ENCODE data around the gene TMEM183A.

TMEM183A gene

DNA sequence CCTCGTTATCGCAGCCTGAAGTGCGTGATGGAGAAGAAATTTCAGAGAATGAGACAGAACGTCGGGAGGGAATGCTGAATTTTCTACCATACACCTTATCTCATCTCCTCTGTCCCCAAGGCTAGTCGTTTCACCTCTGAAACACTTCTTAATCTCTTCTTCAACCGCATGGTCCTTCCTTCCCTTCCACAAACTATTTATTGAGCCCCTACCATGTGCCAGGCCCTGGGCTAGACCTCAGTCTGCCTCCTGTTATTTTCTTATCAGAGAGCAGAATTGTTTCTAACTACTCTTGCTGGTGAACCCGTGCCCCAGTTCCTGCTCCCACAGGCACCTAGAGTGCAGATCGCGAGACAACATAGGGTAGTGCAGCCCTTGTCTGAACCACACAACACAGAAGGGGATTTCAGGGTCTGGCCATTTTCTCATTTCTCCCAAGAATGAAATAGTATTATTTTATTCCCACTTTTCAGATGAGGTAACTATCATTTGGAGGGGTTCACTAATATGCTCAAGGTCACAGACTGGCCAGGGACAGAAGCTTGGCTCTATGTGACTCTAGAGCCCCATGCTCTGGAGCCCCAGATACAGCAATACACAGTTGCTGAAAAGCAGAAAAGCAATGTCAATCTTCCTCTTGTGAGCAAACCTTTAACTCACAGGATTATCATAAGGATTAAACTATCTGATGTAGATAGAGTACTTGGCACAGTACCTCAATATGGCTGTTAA, 48.5 kb upstream of the TMEM183A start:
- TF ChIP-seq EZH2 (IDR thresholded peaks at IDR 0.05; ENCODE audit: borderline replicate concordance, low read length), result no peak
- H3F3A ChIP-seq (ENCODE audit: insufficient read depth, low read length), result no peaks in the 10 kb centered on the region
- peak overlapping the region; percentile 88 for H3K4me2 ChIP-seq (ENCODE audit: low read length)
- no peaks in the 10 kb centered on the region for H4K20me1 ChIP-seq (ENCODE audit: insufficient read depth, low read length)
- H3K27ac ChIP-seq (ENCODE audit: low read depth, low read length, poor library complexity, severe bottlenecking), result peak overlapping the region; percentile 24
- no peaks in the 10 kb centered on the region for H3K27me3 ChIP-seq (ENCODE audit: insufficient read depth, low read length)
- H3K36me3 ChIP-seq (ENCODE audit: insufficient read depth, low read length), result peaks cover 18% of the 10 kb centered on the region
- no peaks in the 10 kb centered on the region for H3K9me2 ChIP-seq (ENCODE audit: low read depth, low read length)
- peak overlapping the region; percentile 93 for H3K4me3 ChIP-seq (ENCODE audit: low read depth, low read length, poor library complexity, severe bottlenecking)
- peaks cover 34% of the 10 kb centered on the region for H3K79me2 ChIP-seq (ENCODE audit: insufficient read depth, low read length)
- no peaks in the 10 kb centered on the region for H3K9me3 ChIP-seq (ENCODE audit: low read length)
- peaks cover 25% of the 10 kb centered on the region for H3K4me1 ChIP-seq (ENCODE audit: insufficient read depth, low read length, severe bottlenecking)
- H3K9ac ChIP-seq (ENCODE audit: low read length), result peak overlapping the region; percentile 78
- H2AFZ ChIP-seq (ENCODE audit: low read length), result peak overlapping the region; percentile 78

DNA sequence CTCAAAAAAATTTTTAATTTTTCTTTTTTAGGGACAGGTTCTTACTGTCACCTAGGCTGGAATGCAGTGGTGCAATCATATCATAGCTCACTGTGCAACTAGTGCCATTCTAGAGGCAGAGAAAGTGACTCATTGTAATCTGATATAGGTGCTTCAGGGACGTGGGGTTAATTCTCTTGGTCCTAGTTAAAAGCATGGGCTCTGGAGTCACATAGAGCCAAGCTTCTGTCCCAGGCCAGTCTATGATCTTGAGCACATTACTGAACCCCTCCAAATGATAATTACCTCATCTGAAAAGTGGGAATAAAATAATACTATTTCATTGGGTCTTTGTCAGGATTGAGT, 47.9 kb upstream of the TMEM183A start:
- no peaks in the 10 kb centered on the region for H3F3A ChIP-seq (ENCODE audit: insufficient read depth, low read length)
- H3K27me3 ChIP-seq (ENCODE audit: insufficient read depth, low read length), result no peaks in the 10 kb centered on the region
- H3K9me3 ChIP-seq (ENCODE audit: low read length), result no peaks in the 10 kb centered on the region
- no peaks in the 10 kb centered on the region for H4K20me1 ChIP-seq (ENCODE audit: insufficient read depth, low read length)
- H3K4me1 ChIP-seq (ENCODE audit: insufficient read depth, low read length, severe bottlenecking), result peaks cover 25% of the 10 kb centered on the region
- H2AFZ ChIP-seq (ENCODE audit: low read length), result no peak overlapping the region
- peak overlapping the region; percentile 24 for H3K27ac ChIP-seq (ENCODE audit: low read depth, low read length, poor library complexity, severe bottlenecking)
- peaks cover 29% of the 10 kb centered on the region for H3K79me2 ChIP-seq (ENCODE audit: insufficient read depth, low read length)
- TF ChIP-seq, protein P1, sequence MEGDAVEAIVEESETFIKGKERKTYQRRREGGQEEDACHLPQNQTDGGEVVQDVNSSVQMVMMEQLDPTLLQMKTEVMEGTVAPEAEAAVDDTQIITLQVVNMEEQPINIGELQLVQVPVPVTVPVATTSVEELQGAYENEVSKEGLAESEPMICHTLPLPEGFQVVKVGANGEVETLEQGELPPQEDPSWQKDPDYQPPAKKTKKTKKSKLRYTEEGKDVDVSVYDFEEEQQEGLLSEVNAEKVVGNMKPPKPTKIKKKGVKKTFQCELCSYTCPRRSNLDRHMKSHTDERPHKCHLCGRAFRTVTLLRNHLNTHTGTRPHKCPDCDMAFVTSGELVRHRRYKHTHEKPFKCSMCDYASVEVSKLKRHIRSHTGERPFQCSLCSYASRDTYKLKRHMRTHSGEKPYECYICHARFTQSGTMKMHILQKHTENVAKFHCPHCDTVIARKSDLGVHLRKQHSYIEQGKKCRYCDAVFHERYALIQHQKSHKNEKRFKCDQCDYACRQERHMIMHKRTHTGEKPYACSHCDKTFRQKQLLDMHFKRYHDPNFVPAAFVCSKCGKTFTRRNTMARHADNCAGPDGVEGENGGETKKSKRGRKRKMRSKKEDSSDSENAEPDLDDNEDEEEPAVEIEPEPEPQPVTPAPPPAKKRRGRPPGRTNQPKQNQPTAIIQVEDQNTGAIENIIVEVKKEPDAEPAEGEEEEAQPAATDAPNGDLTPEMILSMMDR (IDR thresholded peaks at IDR 0.05; ENCODE audit: low read length), result no peak
- TF ChIP-seq EZH2 (IDR thresholded peaks at IDR 0.05; ENCODE audit: borderline replicate concordance, low read length), result no peak
- no peak overlapping the region for H3K4me2 ChIP-seq (ENCODE audit: low read length)
- peaks cover 23% of the 10 kb centered on the region for H3K36me3 ChIP-seq (ENCODE audit: insufficient read depth, low read length)
- H3K9me2 ChIP-seq (ENCODE audit: low read depth, low read length), result no peaks in the 10 kb centered on the region
- no peak overlapping the region for H3K4me3 ChIP-seq (ENCODE audit: low read depth, low read length, poor library complexity, severe bottlenecking)
- H3K9ac ChIP-seq (ENCODE audit: low read length), result no peak overlapping the region; the same call in 1 of the 2 replicates

DNA sequence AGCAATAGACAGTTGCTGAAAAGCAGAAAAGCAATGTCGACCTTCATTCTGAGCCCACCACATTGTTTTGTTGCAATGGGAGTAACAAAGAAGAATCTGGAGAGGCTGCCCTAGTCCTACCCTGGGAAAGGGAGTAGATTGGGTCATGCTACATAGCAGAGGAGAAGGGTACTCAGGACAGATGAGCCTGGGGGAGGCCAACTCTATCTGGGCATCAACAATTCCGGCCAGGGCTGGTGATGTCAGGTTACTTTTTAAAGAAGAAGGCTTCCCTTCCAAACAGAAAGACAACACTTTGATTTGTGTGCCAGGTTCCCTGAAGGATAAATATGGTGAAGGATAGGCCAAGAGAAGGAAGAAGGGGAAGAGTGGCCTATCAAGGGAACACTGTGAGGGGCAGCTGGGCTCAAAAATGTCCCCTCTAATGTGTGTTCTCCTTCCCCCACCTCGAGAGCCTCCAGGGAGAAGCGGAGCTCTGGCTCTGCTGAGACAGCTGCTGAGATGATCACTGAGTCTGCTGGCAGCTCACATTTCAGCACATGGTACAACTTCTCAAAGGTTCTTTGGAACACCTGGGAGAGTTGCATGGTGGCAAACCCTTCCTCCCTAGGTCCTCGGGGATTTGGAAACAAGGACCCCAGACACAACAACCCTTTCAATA, 45.8 kb upstream of the TMEM183A start:
- no peak for TF ChIP-seq EZH2 (IDR thresholded peaks at IDR 0.05; ENCODE audit: borderline replicate concordance, low read length)
- TF ChIP-seq, protein P1 (IDR thresholded peaks at IDR 0.05; ENCODE audit: low read length), result no peak
- Histone ChIP-seq H4K20me1 (ENCODE audit: insufficient read depth, low read length) (no peaks in the 10 kb centered on the region), H2AFZ (ENCODE audit: low read length) (no peak overlapping the region), H3K4me1 (ENCODE audit: insufficient read depth, low read length, severe bottlenecking) (peaks cover 28% of the 10 kb centered on the region), H3K4me2 (ENCODE audit: low read length) (no peak overlapping the region), H3K79me2 (ENCODE audit: insufficient read depth, low read length) (peaks cover 16% of the 10 kb centered on the region), H3K27ac (ENCODE audit: low read depth, low read length, poor library complexity, severe bottlenecking) (no peak overlapping the region), H3K9ac (ENCODE audit: low read length) (no peak overlapping the region), H3K4me3 (ENCODE audit: low read depth, low read length, poor library complexity, severe bottlenecking) (no peak overlapping the region), H3K36me3 (ENCODE audit: insufficient read depth, low read length) (peaks cover 31% of the 10 kb centered on the region), H3K9me2 (ENCODE audit: low read depth, low read length) (no peaks in the 10 kb centered on the region), H3F3A (ENCODE audit: insufficient read depth, low read length) (no peaks in the 10 kb centered on the region), H3K27me3 (ENCODE audit: insufficient read depth, low read length) (no peaks in the 10 kb centered on the region), H3K9me3 (ENCODE audit: low read length) (no peaks in the 10 kb centered on the region)
